HG02623 (cell line): Measurements from ENCODE around the gene SLC52A1.

Experiments
- ATAC-seq: cut with Tn5 transposase; IDR thresholded peaks from one replicate; pipeline ENCODE4 v1.9.1; 2021; ENCODE audit warnings: moderate library complexity; ENCODE audit not compliant: unreplicated experiment

Gene SLC52A1

GRCh38 chr17:4994081-4994595, 41.1 kb downstream of the SLC52A1 start:
- no peak for ATAC-seq

GRCh38 chr17:4987767-4988567, 47.3 kb downstream of the SLC52A1 start:
- no peak for ATAC-seq

DNA sequence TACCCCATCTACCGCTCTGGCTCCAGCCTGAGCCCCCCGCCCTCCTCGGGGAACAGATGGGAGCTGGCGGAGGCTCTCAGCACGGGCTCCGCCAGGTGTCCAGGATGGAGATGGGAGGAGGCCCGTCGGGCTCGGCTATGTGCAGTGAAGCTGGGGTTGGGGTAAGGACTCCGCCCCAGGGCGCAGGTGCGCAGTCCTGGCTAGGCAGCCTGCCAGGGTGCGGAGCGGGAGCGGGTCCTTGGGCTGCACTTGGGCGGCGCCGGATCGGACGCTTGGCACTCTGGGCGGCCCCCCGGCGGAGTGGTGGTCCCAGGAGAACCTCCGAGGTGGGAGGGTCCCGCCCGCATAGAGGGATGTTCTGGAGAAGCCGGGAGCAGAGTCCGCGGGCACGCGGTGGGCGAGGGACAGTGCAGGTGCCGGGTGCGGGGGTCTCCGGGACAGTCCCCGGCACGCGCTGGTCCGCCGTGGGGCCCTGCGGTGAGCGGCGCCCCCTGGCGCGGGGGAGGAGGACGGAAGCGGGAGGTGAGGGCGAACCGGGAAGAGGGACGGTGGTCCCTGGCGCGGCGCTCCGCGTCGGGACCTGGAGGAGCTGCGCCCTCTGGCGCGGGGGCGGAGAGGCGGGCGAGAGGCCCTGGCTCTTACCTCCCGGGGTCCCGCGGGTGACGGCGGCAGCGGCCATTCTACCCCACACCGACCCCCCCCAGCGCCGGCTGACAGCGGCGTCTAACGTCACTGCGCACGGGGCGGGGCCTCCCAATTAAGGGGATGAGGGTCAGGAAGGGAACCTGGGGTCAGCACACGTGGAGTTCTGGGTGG, 48.1 kb downstream of the SLC52A1 start, which contains the start of gene CAMTA2:
Gene CAMTA2, minus strand, starts transcription at position 725 of the 816 bp plus-strand sequence. CDS start 1,453 bp downstream, outside the sequence.
- peak; percentile 56 for ATAC-seq

DNA sequence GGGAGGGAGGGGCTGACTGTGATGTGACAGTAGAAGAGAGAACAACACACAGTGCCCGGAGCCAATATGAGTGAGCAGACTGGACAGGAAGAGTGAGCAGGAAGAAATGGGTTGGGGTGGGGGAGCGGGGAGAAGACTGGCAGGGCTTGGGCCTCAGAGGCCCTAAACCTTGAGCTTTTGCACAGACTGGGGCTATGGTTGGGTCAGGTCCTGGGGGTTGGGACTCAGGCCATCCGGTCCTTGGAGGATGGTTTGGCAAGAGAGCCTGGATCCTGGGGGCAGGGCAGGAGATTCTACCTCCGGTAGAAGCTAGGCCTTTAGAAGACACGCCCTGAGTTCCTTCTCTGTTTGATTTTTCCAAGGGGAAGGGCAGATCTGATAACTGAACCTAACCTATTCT, 48.8 kb downstream of the SLC52A1 start:
- no peak for ATAC-seq
